Fibroblast of villous mesenchyme (primary cell): Measurements from ENCODE around the gene NHERF1. TPM values are rescaled to one million over a fixed set of nuclear protein-coding genes. Genes with fewer than 3 reads are reported as not detected.

ENCODE experiments used
- DNase-seq: peaks from one replicate; pipeline ENCODE4 v3.0.0-alpha.2; 2010; ENCODE audit warnings: low read depth
- H3K4me3 ChIP-seq: 2 replicates; pipeline ENCODE4 v1.5.1; 2011; ENCODE audit warnings: low read depth, mild to moderate bottlenecking, low read length
- total RNA-seq: library from RNA; depleted of rRNA; stranded (reverse); fragments of >200 nt; gene quantifications from 2 replicates; pipeline ENCODE4 v1.2.3, GENCODE V29; 2012
- TF ChIP-seq, protein P1 (sequence below): IDR thresholded peaks from 2 replicates; pipeline ENCODE4 v1.5.1; 2012; ENCODE audit warnings: low read depth, mild to moderate bottlenecking, low read length; ENCODE audit not compliant: insufficient read depth

Gene NHERF1
- total RNA-seq, 1 donor, result 20.7 TPM

- DNase-seq, result no peak
- TF ChIP-seq, protein P1, sequence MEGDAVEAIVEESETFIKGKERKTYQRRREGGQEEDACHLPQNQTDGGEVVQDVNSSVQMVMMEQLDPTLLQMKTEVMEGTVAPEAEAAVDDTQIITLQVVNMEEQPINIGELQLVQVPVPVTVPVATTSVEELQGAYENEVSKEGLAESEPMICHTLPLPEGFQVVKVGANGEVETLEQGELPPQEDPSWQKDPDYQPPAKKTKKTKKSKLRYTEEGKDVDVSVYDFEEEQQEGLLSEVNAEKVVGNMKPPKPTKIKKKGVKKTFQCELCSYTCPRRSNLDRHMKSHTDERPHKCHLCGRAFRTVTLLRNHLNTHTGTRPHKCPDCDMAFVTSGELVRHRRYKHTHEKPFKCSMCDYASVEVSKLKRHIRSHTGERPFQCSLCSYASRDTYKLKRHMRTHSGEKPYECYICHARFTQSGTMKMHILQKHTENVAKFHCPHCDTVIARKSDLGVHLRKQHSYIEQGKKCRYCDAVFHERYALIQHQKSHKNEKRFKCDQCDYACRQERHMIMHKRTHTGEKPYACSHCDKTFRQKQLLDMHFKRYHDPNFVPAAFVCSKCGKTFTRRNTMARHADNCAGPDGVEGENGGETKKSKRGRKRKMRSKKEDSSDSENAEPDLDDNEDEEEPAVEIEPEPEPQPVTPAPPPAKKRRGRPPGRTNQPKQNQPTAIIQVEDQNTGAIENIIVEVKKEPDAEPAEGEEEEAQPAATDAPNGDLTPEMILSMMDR, result peak; percentile 40
- no peak overlapping the region for H3K4me3 ChIP-seq
Observed at GRCh38 chr17:74780443-74781238, 32.2 kb downstream of the NHERF1 start.

DNA sequence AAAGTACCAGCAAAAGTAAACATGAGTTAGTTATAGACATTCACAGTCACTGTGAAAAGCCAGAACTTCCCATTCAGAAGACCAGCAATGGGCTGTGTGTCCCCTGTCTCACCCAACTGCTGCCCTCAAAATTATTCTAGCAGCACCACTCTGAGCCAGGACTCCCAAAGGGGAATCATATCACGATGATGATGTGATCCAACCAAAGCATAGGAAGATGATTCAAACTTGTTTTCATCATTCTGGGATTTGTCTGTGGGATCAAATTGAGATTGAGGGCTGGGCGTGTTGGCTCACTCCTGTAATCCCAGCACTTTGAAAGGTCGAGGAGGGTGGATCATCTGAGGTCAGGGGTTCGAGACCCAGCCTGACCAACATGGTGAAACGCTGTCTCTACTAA, 34.1 kb downstream of the NHERF1 start:
- DNase-seq, result no peak
- no peak overlapping the region for H3K4me3 ChIP-seq
- TF ChIP-seq, protein P1, result no peak

- no peak for DNase-seq
- TF ChIP-seq, protein P1, result no peak
- H3K4me3 ChIP-seq, result no peak overlapping the region
Observed at GRCh38 chr17:74784125-74784810, 35.8 kb downstream of the NHERF1 start.

GRCh38 chr17:74785096-74785980, 36.9 kb downstream of the NHERF1 start:
- TF ChIP-seq, protein P1, result peak; percentile 23
- no peak for DNase-seq
- no peak overlapping the region for H3K4me3 ChIP-seq

DNA sequence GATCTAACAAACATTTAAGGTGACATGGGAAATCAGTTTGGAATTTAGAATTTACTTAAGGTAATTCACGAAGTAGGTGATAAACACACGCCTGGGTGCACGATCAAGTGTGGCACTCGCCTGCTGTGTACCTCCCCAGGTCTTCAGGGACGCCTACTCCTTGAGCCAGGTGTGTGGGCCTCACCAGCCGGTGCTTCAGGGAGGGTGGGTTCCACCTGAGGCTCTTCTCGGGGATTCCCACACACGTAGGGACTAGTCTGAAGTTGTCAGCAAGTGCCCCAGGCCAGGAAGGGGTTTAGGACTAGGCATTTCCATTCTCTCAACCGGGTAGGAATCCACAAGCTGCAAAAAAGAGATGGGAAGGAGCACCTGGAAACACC, 37.5 kb downstream of the NHERF1 start:
- no peak for DNase-seq
- no peak overlapping the region for H3K4me3 ChIP-seq
- TF ChIP-seq, protein P1, result no peak

DNA sequence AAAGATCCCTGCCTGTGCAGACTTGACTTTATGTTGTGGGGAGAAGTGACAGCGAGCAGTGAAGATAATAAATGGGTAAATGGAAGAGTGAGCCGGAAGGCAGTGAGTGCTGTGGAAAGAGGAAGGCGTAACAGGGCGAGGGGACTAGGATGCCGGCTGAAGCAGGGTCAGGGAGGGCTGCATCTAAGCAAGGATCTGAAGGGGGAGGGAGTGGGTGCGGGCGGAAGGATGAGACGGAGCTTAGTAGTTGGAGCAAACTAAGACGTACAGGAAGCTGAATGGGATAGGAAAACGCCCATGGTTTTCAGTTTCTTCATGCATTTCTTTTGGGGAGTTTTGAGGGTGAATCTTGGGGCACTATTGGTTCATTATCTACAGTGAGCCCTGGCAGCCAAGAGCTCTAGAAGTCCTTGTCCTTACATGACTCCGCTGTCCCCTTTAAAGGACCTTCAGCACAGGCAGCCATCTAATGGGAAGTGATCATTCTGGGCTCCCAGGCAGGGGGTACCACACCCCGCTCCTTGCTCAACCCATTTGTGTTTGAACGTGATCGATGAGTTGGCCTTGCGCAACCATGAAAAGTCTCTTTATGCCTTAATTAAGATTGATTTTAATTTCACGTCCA, 38.1 kb downstream of the NHERF1 start:
- TF ChIP-seq, protein P1, result no peak
- no peak for DNase-seq

More for the DNA sequence above, 38.1 kb downstream of the NHERF1 start:
- no peak overlapping the region for H3K4me3 ChIP-seq
